Measurements from ENCODE around the gene PDZRN3. TPM values are rescaled to one million over a fixed set of nuclear protein-coding genes. Genes with fewer than 3 reads are reported as not detected.

Gene PDZRN3
- total RNA-seq, result 0.19 TPM in 1 of 2 replicates, not detected in the other

DNA sequence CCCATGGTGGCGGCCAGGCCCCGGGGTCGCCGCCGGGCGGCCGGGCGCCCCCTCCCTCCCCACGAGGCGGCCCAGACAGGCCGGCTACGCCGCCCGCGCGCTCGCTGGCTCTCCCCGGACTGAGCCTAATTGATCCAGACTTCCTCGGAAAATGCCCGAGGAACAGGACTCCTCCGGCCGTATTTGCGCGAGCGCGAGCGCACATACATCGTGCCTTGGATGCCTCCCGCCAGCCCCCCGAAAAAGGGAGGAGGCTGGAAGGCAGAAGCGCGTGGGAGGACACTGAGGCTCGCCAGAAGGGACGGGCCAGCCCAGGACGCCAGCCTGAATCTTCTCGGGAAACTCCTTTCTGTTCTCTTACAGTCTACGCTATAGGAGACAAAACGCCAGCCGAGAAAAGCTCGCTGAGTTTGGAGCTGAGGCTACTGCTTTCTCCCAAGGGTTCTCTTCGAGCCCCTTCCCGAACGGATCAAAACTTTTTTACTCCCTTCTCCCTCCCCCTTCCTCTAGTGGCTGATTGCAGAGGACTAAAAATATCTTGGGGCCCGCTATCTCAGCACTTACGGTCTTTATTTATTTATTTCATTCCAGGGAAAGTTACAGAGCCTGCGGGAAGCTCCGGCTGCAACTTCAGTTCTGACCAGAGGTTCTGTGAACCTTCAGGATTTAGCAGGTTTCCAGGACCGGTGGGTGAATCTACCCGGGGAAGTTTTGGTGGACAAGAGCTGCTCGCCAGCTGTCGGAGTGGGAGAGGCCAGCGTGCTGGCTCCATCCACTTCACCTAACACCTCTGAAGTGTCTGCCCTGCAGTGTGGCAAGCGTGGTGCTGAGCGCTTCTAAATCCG, at the start of gene PDZRN3:
Gene PDZRN3, minus strand, starts transcription at position 121 of the 845 bp plus-strand sequence.

